ENCODE data around the gene ATP5F1C. TPM values are rescaled to one million over a fixed set of nuclear protein-coding genes. Genes with fewer than 3 reads are reported as not detected.

ATP5F1C gene
- total and polyA plus RNA-seq, 4 donors = 133 to 262 (median 205) TPM

DNA sequence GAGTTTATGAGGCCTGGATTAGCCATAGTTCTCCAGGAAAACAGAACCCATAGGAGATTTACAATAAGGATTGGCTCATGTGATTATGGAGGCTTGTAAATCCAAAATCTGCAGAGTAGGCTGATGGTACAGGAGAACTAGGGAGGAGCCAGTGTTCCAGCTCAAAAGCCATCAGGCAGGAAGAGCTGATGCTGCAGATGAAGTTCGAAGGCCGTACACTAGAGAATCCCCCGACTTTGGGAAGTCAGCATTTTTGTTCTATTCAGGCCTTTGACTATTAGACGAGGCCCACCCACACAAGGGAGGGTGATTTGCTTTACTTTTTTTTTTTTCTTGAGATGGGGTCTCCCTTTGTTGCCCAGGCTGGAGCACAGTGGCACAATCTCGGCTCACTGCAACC, 37.8 kb upstream of the ATP5F1C start:
- 87% methylated on average over 5 of the region's 5 CpGs for WGBS
- peaks cover 12 to 72% (median 58%) of the 10 kb centered on the region in 4 donors for H3K36me3 ChIP-seq (ENCODE audit: control insufficient read depth in 4 of 4, insufficient read depth in 3 of 4, low read depth in 1 of 4, low read length in 3 of 4)
- H3K27ac ChIP-seq (ENCODE audit: low read depth in 1 of 2, low read length in 2 of 2) = no peak overlapping the region
- DNase-seq (ENCODE audit: low spot score) = no peak
- no peaks in the 10 kb centered on the region for H3K4me1 ChIP-seq (ENCODE audit: control insufficient read depth in 4 of 4, insufficient read depth in 4 of 4, low read length in 3 of 4)
- no peak overlapping the region for H3K9ac ChIP-seq (ENCODE audit: low read depth in 1 of 2, low read length in 2 of 2)
- no peaks in the 10 kb centered on the region for H3K9me3 ChIP-seq (ENCODE audit: control insufficient read depth in 4 of 4, low read length in 3 of 4)
- no peaks in the 10 kb centered on the region for H3K27me3 ChIP-seq (ENCODE audit: control insufficient read depth in 4 of 4, insufficient read depth in 4 of 4, low read length in 3 of 4)
- TF ChIP-seq HNF4G (IDR thresholded peaks at IDR 0.05) = no peak
- no peak for TF ChIP-seq JUND (IDR thresholded peaks at IDR 0.05)
- H3K4me3 ChIP-seq (ENCODE audit: low read depth in 1 of 3, low read length in 3 of 3) = no peak overlapping the region

DNA sequence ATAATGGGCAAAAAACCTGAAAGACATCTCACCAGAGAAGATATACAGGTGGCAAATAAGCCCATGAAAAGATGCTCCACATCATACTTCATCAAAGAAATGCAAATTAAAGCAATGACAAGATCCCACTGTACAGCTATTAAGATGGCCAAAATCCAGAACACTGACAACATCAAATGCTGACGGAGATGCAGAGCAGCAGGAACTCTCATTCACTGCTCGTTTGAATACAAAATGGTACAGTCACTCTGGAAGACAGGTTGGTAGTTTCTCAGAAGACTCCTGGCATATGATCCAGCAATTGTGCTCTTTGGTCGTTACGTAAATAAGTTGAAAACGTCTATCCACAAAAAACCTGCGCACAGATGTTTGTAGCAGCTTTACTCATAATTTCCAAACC, 35.7 kb upstream of the ATP5F1C start:
- Histone ChIP-seq H3K4me1 (ENCODE audit: control insufficient read depth in 4 of 4, insufficient read depth in 4 of 4, low read length in 3 of 4) (peaks cover 0 to 2% (median 0%) of the 10 kb centered on the region in 4 donors), H3K27me3 (ENCODE audit: control insufficient read depth in 4 of 4, insufficient read depth in 4 of 4, low read length in 3 of 4) (no peaks in the 10 kb centered on the region), H3K9ac (ENCODE audit: low read depth in 1 of 2, low read length in 2 of 2) (no peak overlapping the region), H3K4me3 (ENCODE audit: low read depth in 1 of 3, low read length in 3 of 3) (no peak overlapping the region), H3K27ac (ENCODE audit: low read depth in 1 of 2, low read length in 2 of 2) (no peak overlapping the region), H3K36me3 (ENCODE audit: control insufficient read depth in 4 of 4, insufficient read depth in 3 of 4, low read depth in 1 of 4, low read length in 3 of 4) (peaks cover 6 to 59% (median 47%) of the 10 kb centered on the region in 4 donors), H3K9me3 (ENCODE audit: control insufficient read depth in 4 of 4, low read length in 3 of 4) (no peaks in the 10 kb centered on the region)
- TF ChIP-seq MAX (IDR thresholded peaks at IDR 0.05) = no peak
- TF ChIP-seq, protein P1, sequence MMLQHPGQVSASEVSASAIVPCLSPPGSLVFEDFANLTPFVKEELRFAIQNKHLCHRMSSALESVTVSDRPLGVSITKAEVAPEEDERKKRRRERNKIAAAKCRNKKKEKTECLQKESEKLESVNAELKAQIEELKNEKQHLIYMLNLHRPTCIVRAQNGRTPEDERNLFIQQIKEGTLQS (IDR thresholded peaks at IDR 0.05) = no peak
- TF ChIP-seq ZBTB33 (IDR thresholded peaks at IDR 0.05) = no peak
- WGBS = 88% methylated on average over 6 of the region's 6 CpGs
- DNase-seq (ENCODE audit: low spot score) = no peak

- TF ChIP-seq SP1 (IDR thresholded peaks at IDR 0.05) = no peak
- no peak for TF ChIP-seq FOXA1 (IDR thresholded peaks at IDR 0.05)
- no peak for TF ChIP-seq RXRA (IDR thresholded peaks at IDR 0.05)
- TF ChIP-seq RAD21 (IDR thresholded peaks at IDR 0.05) = no peak
- TF ChIP-seq JUND (IDR thresholded peaks at IDR 0.05) = no peak
- TF ChIP-seq HNF4G (IDR thresholded peaks at IDR 0.05) = no peak
- TF ChIP-seq GABPA (IDR thresholded peaks at IDR 0.05 in 1 of 2, conservative IDR thresholded peaks at IDR 0.05 in 1 of 2) = no peak
- no peak for TF ChIP-seq FOXA2 (IDR thresholded peaks at IDR 0.05)
- no peak for TF ChIP-seq MAX (IDR thresholded peaks at IDR 0.05)
- TF ChIP-seq REST (IDR thresholded peaks at IDR 0.05) = no peak
- TF ChIP-seq, protein P1 (IDR thresholded peaks at IDR 0.05) = no peak
- no peak for TF ChIP-seq ZBTB33 (IDR thresholded peaks at IDR 0.05)
- TF ChIP-seq EGR1 (IDR thresholded peaks at IDR 0.05; ENCODE audit: low read depth in 2 of 2) = no peak
- DNase-seq (ENCODE audit: low spot score) = no peak
- H3K36me3 ChIP-seq (ENCODE audit: control insufficient read depth in 4 of 4, insufficient read depth in 3 of 4, low read depth in 1 of 4, low read length in 3 of 4) = peaks cover 9 to 50% (median 44%) of the 10 kb centered on the region in 4 donors
- no peaks in the 10 kb centered on the region for H3K27me3 ChIP-seq (ENCODE audit: control insufficient read depth in 4 of 4, insufficient read depth in 4 of 4, low read length in 3 of 4)
- H3K9ac ChIP-seq (ENCODE audit: low read depth in 1 of 2, low read length in 2 of 2) = no peak overlapping the region
- peaks cover 0 to 2% (median 0%) of the 10 kb centered on the region in 4 donors for H3K4me1 ChIP-seq (ENCODE audit: control insufficient read depth in 4 of 4, insufficient read depth in 4 of 4, low read length in 3 of 4)
- WGBS = 96% methylated on average over 3 of the region's 3 CpGs
- H3K4me3 ChIP-seq (ENCODE audit: low read depth in 1 of 3, low read length in 3 of 3) = no peak overlapping the region
- no peaks in the 10 kb centered on the region for H3K9me3 ChIP-seq (ENCODE audit: control insufficient read depth in 4 of 4, low read length in 3 of 4)
- H3K27ac ChIP-seq (ENCODE audit: low read depth in 1 of 2, low read length in 2 of 2) = no peak overlapping the region
Measured at GRCh38 chr10:7755103-7755502, 32.9 kb upstream of the ATP5F1C start.

All from liver (tissue), 9 donors.